Measurements from ENCODE around the gene GABPB2. TPM values are rescaled to one million over a fixed set of nuclear protein-coding genes. Genes with fewer than 3 reads are reported as not detected.

GABPB2 gene
- total and polyA plus RNA-seq, 2 experiments from 2014 or later = 0.98 to 12.9 TPM

GRCh38 chr1:151143057-151143435, 72.5 kb downstream of the GABPB2 start:
- no peaks in the 10 kb centered on the region for H4K20me1 ChIP-seq (ENCODE audit: insufficient read depth, poor library complexity, severe bottlenecking)
- TF ChIP-seq CTCF (IDR thresholded peaks at IDR 0.05; ENCODE audit: poor library complexity) (no peak), EZH2 (IDR thresholded peaks at IDR 0.05; ENCODE audit: borderline replicate concordance) (no peak), EZH2phosphoT487 (IDR thresholded peaks at IDR 0.05; ENCODE audit: low read depth, severe bottlenecking, unreplicated experiment) (no peak)
- no peaks in the 10 kb centered on the region for H3K9me3 ChIP-seq (ENCODE audit: low read depth)
- no peaks in the 10 kb centered on the region for H3K36me3 ChIP-seq (replicated peaks; ENCODE audit: insufficient read depth, low read depth)
- H3K79me2 ChIP-seq = peaks cover 7% of the 10 kb centered on the region
- no peak overlapping the region for H3K4me2 ChIP-seq
- H2AFZ ChIP-seq = no peak overlapping the region
- 83% methylated on average over 7 of the region's 7 CpGs for WGBS (ENCODE audit: low lambda C conversion rate, missing lambda C conversion rate)
- H3K4me3 ChIP-seq = no peak overlapping the region
- H3K9me2 ChIP-seq (replicated peaks; ENCODE audit: insufficient read depth) = no peaks in the 10 kb centered on the region
- no peak overlapping the region for H3K27ac ChIP-seq
- peaks cover 17% of the 10 kb centered on the region for H3K4me1 ChIP-seq (ENCODE audit: insufficient read depth)
- no peak for DNase-seq (ENCODE audit: low spot score)
- peaks cover 3% of the 10 kb centered on the region for H3K27me3 ChIP-seq

GRCh38 chr1:151143986-151144385, 73.4 kb downstream of the GABPB2 start:
- 36% methylated on average over 4 of the region's 5 CpGs for WGBS (ENCODE audit: low lambda C conversion rate, missing lambda C conversion rate)
- TF ChIP-seq CTCF (IDR thresholded peaks at IDR 0.05; ENCODE audit: poor library complexity) = no peak
- no peak for TF ChIP-seq EZH2phosphoT487 (IDR thresholded peaks at IDR 0.05; ENCODE audit: low read depth, severe bottlenecking, unreplicated experiment)
- no peak for TF ChIP-seq EZH2 (IDR thresholded peaks at IDR 0.05; ENCODE audit: borderline replicate concordance)
- H3K36me3 ChIP-seq (replicated peaks; ENCODE audit: insufficient read depth, low read depth) = no peaks in the 10 kb centered on the region
- H4K20me1 ChIP-seq (ENCODE audit: insufficient read depth, poor library complexity, severe bottlenecking) = no peaks in the 10 kb centered on the region
- DNase-seq (ENCODE audit: low spot score) = no peak
- H2AFZ ChIP-seq = no peak overlapping the region
- H3K79me2 ChIP-seq = peaks cover 7% of the 10 kb centered on the region
- peak overlapping the region; percentile 91 for H3K4me2 ChIP-seq
- no peak overlapping the region for H3K27ac ChIP-seq
- H3K9me2 ChIP-seq (replicated peaks; ENCODE audit: insufficient read depth) = no peaks in the 10 kb centered on the region
- peaks cover 3% of the 10 kb centered on the region for H3K27me3 ChIP-seq
- no peaks in the 10 kb centered on the region for H3K9me3 ChIP-seq (ENCODE audit: low read depth)
- H3K4me1 ChIP-seq (ENCODE audit: insufficient read depth) = peaks cover 20% of the 10 kb centered on the region
- no peak overlapping the region for H3K4me3 ChIP-seq

- H3K4me3 ChIP-seq = no peak overlapping the region
- no peak for DNase-seq (ENCODE audit: low spot score)
- no peaks in the 10 kb centered on the region for H3K9me2 ChIP-seq (replicated peaks; ENCODE audit: insufficient read depth)
- H3K27me3 ChIP-seq = peaks cover 3% of the 10 kb centered on the region
- H3K4me1 ChIP-seq (ENCODE audit: insufficient read depth) = peaks cover 20% of the 10 kb centered on the region
- H3K4me2 ChIP-seq = peak overlapping the region; percentile 91
- TF ChIP-seq CTCF (IDR thresholded peaks at IDR 0.05; ENCODE audit: poor library complexity) (no peak), EZH2phosphoT487 (IDR thresholded peaks at IDR 0.05; ENCODE audit: low read depth, severe bottlenecking, unreplicated experiment) (no peak), EZH2 (IDR thresholded peaks at IDR 0.05; ENCODE audit: borderline replicate concordance) (no peak)
- H3K36me3 ChIP-seq (replicated peaks; ENCODE audit: insufficient read depth, low read depth) = no peaks in the 10 kb centered on the region
- peak overlapping the region; percentile 45 for H2AFZ ChIP-seq
- H3K27ac ChIP-seq = no peak overlapping the region
- H3K9me3 ChIP-seq (ENCODE audit: low read depth) = no peaks in the 10 kb centered on the region
- H3K79me2 ChIP-seq = peaks cover 7% of the 10 kb centered on the region
- WGBS (ENCODE audit: low lambda C conversion rate, missing lambda C conversion rate) = 54% methylated on average over 7 of the region's 7 CpGs
- no peaks in the 10 kb centered on the region for H4K20me1 ChIP-seq (ENCODE audit: insufficient read depth, poor library complexity, severe bottlenecking)
Measured at GRCh38 chr1:151144474-151145303, 74.1 kb downstream of the GABPB2 start.

All from hepatocyte (in vitro differentiated cells).